Colonic mucosa (tissue), 4 donors: ENCODE data around the gene LIG1. TPM values are rescaled to one million over a fixed set of nuclear protein-coding genes. Genes with fewer than 3 reads are reported as not detected.

Experiments used
- DNase-seq: peaks from one replicate; pipeline ENCODE4 v3.0.0-alpha.2; 2020
- H3K27ac ChIP-seq: fragments of 200-600 bp; one replicate; pipeline ENCODE4 v1.8.0; 2021
- H3K27me3 ChIP-seq: fragments of 200-600 bp; one replicate; pipeline ENCODE4 v1.8.0; 2021
- H3K36me3 ChIP-seq: fragments of 200-600 bp; one replicate; pipeline ENCODE4 v1.8.0; 2021
- H3K4me1 ChIP-seq: fragments of 200-600 bp; one replicate; pipeline ENCODE4 v1.8.0; 2021; ENCODE audit warnings: mild to moderate bottlenecking
- H3K4me3 ChIP-seq: fragments of 200-600 bp; one replicate; pipeline ENCODE4 v1.8.0; 2021
- H3K9ac ChIP-seq, 2 donors: one replicate each; pipeline ENCODE4 v1.7.0; 2013; ENCODE audit warnings: control low read depth in 2 of 2, low read depth in 2 of 2, low read length in 2 of 2
- H3K9me3 ChIP-seq: fragments of 200-600 bp; one replicate; pipeline ENCODE4 v1.8.0; 2021
- CTCF ChIP-seq: fragments of 200-600 bp; IDR thresholded peaks from one replicate; pipeline ENCODE4 v1.8.0; 2022; ENCODE audit warnings: antibody characterized with exemption, mild to moderate bottlenecking
- intact Hi-C: fragments of 100-400 bp; cut with DNase I; formaldehyde crosslinking; loops from one replicate; pipeline ENCODE4 v1.14.1; 2022
- total RNA-seq, 2 donors: library from RNA; stranded (reverse); fragmentation: NEBNext Ultra II Directional in 1 of 2; extraction: Animal tissue kit (Norgen Biotek cat#: 25700) in 1 of 2; gene quantifications; one replicate each; pipeline ENCODE4 v1.2.1, GENCODE V29; 2021
- donor health status: healthy.
- donor health status: DM: no; HTN: no; CAD: no.
- donor health status: DM: no; HTN: no; CAD: no.

The LIG1 gene
- total RNA-seq, 2 donors from 2014 or later = 26.4 to 75.6 TPM

GRCh38 chr19:48196321-48196763, 26.2 kb upstream of the LIG1 start:
- intact Hi-C loops = no loop called here
- no peak overlapping the region for H3K4me3 ChIP-seq

GRCh38 chr19:48194844-48195830, 25.0 kb upstream of the LIG1 start:
- Histone ChIP-seq H3K9ac (no peak overlapping the region), H3K4me3 (no peak overlapping the region), H3K27ac (no peak overlapping the region), H3K9me3 (no peaks in the 10 kb centered on the region), H3K36me3 (no peaks in the 10 kb centered on the region), H3K4me1 (no peaks in the 10 kb centered on the region), H3K27me3 (no peaks in the 10 kb centered on the region)
- no peak for DNase-seq
- intact Hi-C loops = no loop called here
- TF ChIP-seq CTCF = no peak

More at GRCh38 chr19:48196321-48196763, 26.2 kb upstream of the LIG1 start:
- no peak for TF ChIP-seq CTCF
- Histone ChIP-seq H3K9me3 (no peaks in the 10 kb centered on the region), H3K36me3 (no peaks in the 10 kb centered on the region), H3K27ac (no peak overlapping the region), H3K27me3 (no peaks in the 10 kb centered on the region), H3K4me1 (no peaks in the 10 kb centered on the region), H3K9ac (no peak overlapping the region)
- DNase-seq = no peak

GRCh38 chr19:48194041-48194843, 24.1 kb upstream of the LIG1 start:
- no peak overlapping the region for H3K27ac ChIP-seq
- intact Hi-C loops = no loop called here
- TF ChIP-seq CTCF = peak; percentile 46
- no peak overlapping the region for H3K9ac ChIP-seq
- no peak for DNase-seq
- H3K4me1 ChIP-seq = no peaks in the 10 kb centered on the region
- no peaks in the 10 kb centered on the region for H3K36me3 ChIP-seq
- no peaks in the 10 kb centered on the region for H3K27me3 ChIP-seq
- no peak overlapping the region for H3K4me3 ChIP-seq
- H3K9me3 ChIP-seq = no peaks in the 10 kb centered on the region

- H3K9me3 ChIP-seq = no peaks in the 10 kb centered on the region
- intact Hi-C loops = no loop called here
- H3K4me1 ChIP-seq = no peaks in the 10 kb centered on the region
- H3K27ac ChIP-seq = no peak overlapping the region
- H3K36me3 ChIP-seq = no peaks in the 10 kb centered on the region
- no peak for DNase-seq
- no peaks in the 10 kb centered on the region for H3K27me3 ChIP-seq
- no peak overlapping the region for H3K9ac ChIP-seq
- no peak overlapping the region for H3K4me3 ChIP-seq
- no peak for TF ChIP-seq CTCF
Observed at GRCh38 chr19:48192750-48193149, 22.6 kb upstream of the LIG1 start.

GRCh38 chr19:48190885-48191284, 20.7 kb upstream of the LIG1 start:
- intact Hi-C loops = no loop called here
- Histone ChIP-seq H3K9ac (no peak overlapping the region), H3K27ac (no peak overlapping the region), H3K36me3 (no peaks in the 10 kb centered on the region), H3K9me3 (no peaks in the 10 kb centered on the region), H3K4me1 (no peaks in the 10 kb centered on the region), H3K4me3 (no peak overlapping the region), H3K27me3 (no peaks in the 10 kb centered on the region)
- DNase-seq = no peak
- no peak for TF ChIP-seq CTCF
